GM19240 (cell line): Measurements from ENCODE around the gene OST4.
"Not testable (repeated sequence)": the region's sequence is repeated elsewhere in the genome, so short reads cannot be mapped to it uniquely, and the experiment has no call there.

Experiments
- DNase-seq: peaks from one replicate; pipeline ENCODE4 v3.0.0; 2011; ENCODE audit warnings: low spot score; ENCODE audit not compliant: insufficient read length

Gene OST4

GRCh38 chr2:27080140-27080469 lies 8.7 kb upstream of the OST4 start:
- DNase-seq = no peak

- no peak for DNase-seq
Measured at GRCh38 chr2:27079233-27080139, 8.0 kb upstream of the OST4 start.

- no peak for DNase-seq
Measured at GRCh38 chr2:27078267-27079194, 7.1 kb upstream of the OST4 start, which contains the start of gene EMILIN1. Gene EMILIN1 (plus strand): TSS chr2:27078615. CDS start chr2:27079066, 451 bp downstream.

- DNase-seq = no peak
Measured at GRCh38 chr2:27077231-27077630, 5.8 kb upstream of the OST4 start.

GRCh38 chr2:27076323-27076722 lies 4.9 kb upstream of the OST4 start:
- no peak for DNase-seq

GRCh38 chr2:27075566-27075871 lies 4.1 kb upstream of the OST4 start:
- not testable (repeated sequence) for DNase-seq

GRCh38 chr2:27074738-27075565 lies 3.5 kb upstream of the OST4 start:
- no peak for DNase-seq

- DNase-seq = no peak
Measured at GRCh38 chr2:27073782-27074181, 2.3 kb upstream of the OST4 start.

GRCh38 chr2:27072920-27073319 lies 1.5 kb upstream of the OST4 start:
- DNase-seq = no peak

- no peak for DNase-seq
Measured at GRCh38 chr2:27071990-27072830, 756 bp upstream of the OST4 start.

GRCh38 chr2:27070653-27071276 lies 689 bp downstream of the OST4 start:
- DNase-seq = no peak

- DNase-seq = no peak
Measured at GRCh38 chr2:27069961-27070618, 1.4 kb downstream of the OST4 start.

GRCh38 chr2:27069436-27069835 lies 2.0 kb downstream of the OST4 start:
- no peak for DNase-seq

- no peak for DNase-seq
Measured at GRCh38 chr2:27067385-27067784, 4.1 kb downstream of the OST4 start.

GRCh38 chr2:27065128-27065527 lies 6.3 kb downstream of the OST4 start:
- DNase-seq = no peak

- no peak for DNase-seq
Measured at GRCh38 chr2:27060323-27060722, 11.1 kb downstream of the OST4 start.

- DNase-seq = no peak
Measured at GRCh38 chr2:27059141-27059820, 12.2 kb downstream of the OST4 start.

GRCh38 chr2:27058210-27058609 lies 13.2 kb downstream of the OST4 start:
- no peak for DNase-seq

GRCh38 chr2:27057184-27057583 lies 14.3 kb downstream of the OST4 start:
- no peak for DNase-seq
